ENCODE results near the gene FBXL17. TPM values are rescaled to one million over a fixed set of nuclear protein-coding genes. Genes with fewer than 3 reads are reported as not detected.

FBXL17 gene
- total and polyA plus RNA-seq, 2 donors (not counting 1 experiment from before 2014, with no cell fraction given): 7.3 to 40.3 TPM

DNA sequence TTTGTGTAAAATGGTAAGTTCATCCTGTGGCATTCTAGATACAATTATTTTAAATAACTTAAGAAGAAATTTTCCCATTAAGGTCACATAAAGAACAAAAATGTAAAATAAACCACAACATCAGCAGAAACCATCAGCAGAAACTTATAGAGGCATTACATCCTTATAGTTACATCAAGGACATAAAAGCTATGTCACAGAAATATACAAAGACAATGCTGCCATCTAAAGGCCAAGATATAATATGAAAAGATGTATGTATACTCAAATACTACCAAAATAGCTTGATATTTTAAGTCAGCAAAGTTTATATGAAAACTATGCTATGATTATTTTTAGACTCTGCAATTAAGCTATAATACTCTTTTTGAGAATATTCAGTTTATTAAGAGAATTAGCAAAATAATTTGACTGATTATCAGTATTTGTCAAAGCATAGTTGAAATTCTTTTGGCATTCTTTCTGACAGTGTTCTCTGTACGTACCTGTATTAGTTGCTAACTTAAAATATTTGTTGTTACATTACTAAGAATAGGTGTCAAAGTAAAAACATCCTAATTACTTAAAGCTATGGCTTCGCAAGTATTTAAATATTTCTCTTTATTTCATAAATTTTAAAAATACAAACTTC is 36.2 kb downstream of the FBXL17 start:
- no peaks in the 10 kb centered on the region for H3K9me3 Mint-ChIP-seq (ENCODE audit: insufficient read depth)
- WGBS (ENCODE audit: insufficient coverage): no CpG with 5 or more reads among the region's 2 CpGs
- Histone ChIP-seq H3K9me3 (ENCODE audit: control extremely low read depth in 1 of 3, control insufficient read depth in 2 of 3, insufficient read depth in 1 of 3, low read length in 2 of 3) (no peaks in the 10 kb centered on the region), H3K36me3 (replicated peaks in 1 of 2; ENCODE audit: control extremely low read depth in 1 of 2, control insufficient read depth in 1 of 2, extremely low read depth in 1 of 2, insufficient read depth in 2 of 2, low read length in 1 of 2) (peaks cover 0 to 2% of the 10 kb centered on the region in 2 experiments), H3K9ac (ENCODE audit: low read length) (no peak overlapping the region), H2AFZ (ENCODE audit: insufficient read depth, low read depth, low read length, poor library complexity, severe bottlenecking) (no peak overlapping the region), H3K27me3 (replicated peaks in 1 of 4; ENCODE audit: control extremely low read depth in 1 of 4, control insufficient read depth in 3 of 4, insufficient read depth in 4 of 4, low read length in 3 of 4) (no peaks in the 10 kb centered on the region), H4K20me1 (ENCODE audit: control insufficient read depth, insufficient read depth, low read length, poor library complexity, severe bottlenecking) (peaks cover 8% of the 10 kb centered on the region), H3K4me3 (ENCODE audit: control extremely low read depth in 1 of 5, extremely low read depth in 1 of 5, insufficient read depth in 1 of 5, low read depth in 2 of 5, low read length in 4 of 5) (no peak overlapping the region), H3K79me2 (ENCODE audit: control insufficient read depth, insufficient read depth, low read length) (peaks cover 4% of the 10 kb centered on the region), H3K27ac (ENCODE audit: low read length in 2 of 2) (no peak overlapping the region), H3K4me2 (replicated peaks; ENCODE audit: low read depth, low read length, poor library complexity, severe bottlenecking) (no peak overlapping the region), H3K4me1 (ENCODE audit: control insufficient read depth in 2 of 2, insufficient read depth in 2 of 2, low read length in 2 of 2) (no peaks in the 10 kb centered on the region)
- no peaks in the 10 kb centered on the region for H3K27me3 Mint-ChIP-seq
- POLR2A ChIA-PET: no interaction called here
- CTCF ChIA-PET: interaction anchor here (0.6 to 2.5 kb wide), 11 partner anchors 12 to 775 kb away, joined by 3 to 68 read pairs (median 3); no protein-coding TSS in a partner anchor
- intact Hi-C loops (cut with micrococcal nuclease): loop anchor here (1.0 kb wide), 1 partner anchor 85 kb away; no protein-coding TSS in a partner anchor
- TF ChIP-seq CTCF (IDR thresholded peaks at IDR 0.05) (peak; percentile 74), EZH2 (IDR thresholded peaks at IDR 0.05; ENCODE audit: borderline replicate concordance, insufficient read depth, low read depth, low read length, poor library complexity, severe bottlenecking) (no peak)
- H3K4me1 Mint-ChIP-seq: no peaks in the 10 kb centered on the region
- no peak overlapping the region for H3K27ac Mint-ChIP-seq
- H3K4me3 Mint-ChIP-seq: no peak overlapping the region
- ATAC-seq (ENCODE audit: low read depth) (no peak), DNase-seq (peak; percentile 54)

DNA sequence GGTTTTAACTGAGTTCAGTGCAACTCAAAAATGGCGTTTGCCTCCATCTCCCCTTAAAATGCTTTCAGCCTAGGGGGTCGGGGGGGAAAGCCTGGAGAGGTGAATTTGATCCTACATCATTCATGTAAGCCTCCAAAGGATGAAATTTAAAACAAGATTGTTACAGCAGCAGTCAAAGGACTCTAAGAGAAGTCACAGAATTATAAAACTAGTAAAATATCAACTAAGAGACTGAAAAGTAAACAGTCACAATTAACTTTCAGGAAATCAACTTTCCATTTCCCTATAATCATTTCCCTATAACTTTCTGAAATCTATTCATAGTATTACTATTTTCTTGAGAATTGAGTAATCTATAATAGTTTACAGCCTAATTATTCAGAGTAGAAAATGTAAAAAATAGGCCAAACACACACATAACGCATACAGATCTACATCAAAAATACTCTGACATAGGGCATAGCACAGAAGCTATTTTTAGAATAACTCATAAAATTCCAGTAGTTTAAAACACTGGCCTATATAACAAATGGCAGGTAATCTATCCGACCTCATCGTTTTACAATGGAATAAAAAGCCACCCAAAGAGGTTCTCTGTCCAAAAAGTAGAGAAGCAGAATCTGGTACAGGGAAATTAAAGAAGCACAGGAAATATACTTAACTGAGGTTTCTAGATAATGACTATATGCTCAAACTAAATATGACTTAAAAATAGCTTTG is 37.6 kb downstream of the FBXL17 start:
- Histone ChIP-seq H3K4me2 (replicated peaks; ENCODE audit: low read depth, low read length, poor library complexity, severe bottlenecking) (no peak overlapping the region), H3K79me2 (ENCODE audit: control insufficient read depth, insufficient read depth, low read length) (peaks cover 4% of the 10 kb centered on the region), H4K20me1 (ENCODE audit: control insufficient read depth, insufficient read depth, low read length, poor library complexity, severe bottlenecking) (peaks cover 8% of the 10 kb centered on the region), H3K27ac (ENCODE audit: low read length in 2 of 2) (no peak overlapping the region), H2AFZ (ENCODE audit: insufficient read depth, low read depth, low read length, poor library complexity, severe bottlenecking) (no peak overlapping the region), H3K9me3 (ENCODE audit: control extremely low read depth in 1 of 3, control insufficient read depth in 2 of 3, insufficient read depth in 1 of 3, low read length in 2 of 3) (no peaks in the 10 kb centered on the region), H3K36me3 (replicated peaks in 1 of 2; ENCODE audit: control extremely low read depth in 1 of 2, control insufficient read depth in 1 of 2, extremely low read depth in 1 of 2, insufficient read depth in 2 of 2, low read length in 1 of 2) (peaks cover 0 to 2% of the 10 kb centered on the region in 2 experiments), H3K4me1 (ENCODE audit: control insufficient read depth in 2 of 2, insufficient read depth in 2 of 2, low read length in 2 of 2) (no peaks in the 10 kb centered on the region), H3K9ac (ENCODE audit: low read length) (no peak overlapping the region), H3K27me3 (replicated peaks in 1 of 4; ENCODE audit: control extremely low read depth in 1 of 4, control insufficient read depth in 3 of 4, insufficient read depth in 4 of 4, low read length in 3 of 4) (no peaks in the 10 kb centered on the region), H3K4me3 (ENCODE audit: control extremely low read depth in 1 of 5, extremely low read depth in 1 of 5, insufficient read depth in 1 of 5, low read depth in 2 of 5, low read length in 4 of 5) (no peak overlapping the region)
- POLR2A ChIA-PET: no interaction called here
- H3K27me3 Mint-ChIP-seq: no peaks in the 10 kb centered on the region
- CTCF ChIA-PET: interaction anchor here (1.2 to 2.5 kb wide), 4 partner anchors 16 to 90 kb away, joined by 3 to 68 read pairs (median 4); no protein-coding TSS in a partner anchor
- intact Hi-C loops (cut with micrococcal nuclease): loop anchor here (5.0 kb wide), 1 partner anchor 37 kb away; no protein-coding TSS in a partner anchor
- ATAC-seq (ENCODE audit: low read depth) (no peak), DNase-seq (no peak)
- WGBS (ENCODE audit: insufficient coverage): no CpG with 5 or more reads among the region's 5 CpGs
- TF ChIP-seq CTCF (IDR thresholded peaks at IDR 0.05): no peak
- no peak for TF ChIP-seq EZH2 (IDR thresholded peaks at IDR 0.05; ENCODE audit: borderline replicate concordance, insufficient read depth, low read depth, low read length, poor library complexity, severe bottlenecking)
- no peak overlapping the region for H3K27ac Mint-ChIP-seq
- H3K4me3 Mint-ChIP-seq: no peak overlapping the region
- no peaks in the 10 kb centered on the region for H3K4me1 Mint-ChIP-seq
- H3K9me3 Mint-ChIP-seq (ENCODE audit: insufficient read depth): no peaks in the 10 kb centered on the region
